Lung (tissue), 12 donors: Measurements from ENCODE around the gene ZDHHC19. TPM values are rescaled to one million over a fixed set of nuclear protein-coding genes. Genes with fewer than 3 reads are reported as not detected.

Experiments
- ATAC-seq: fragments of 200-7000 bp; cut with Tn5 transposase; one replicate; pipeline ENCODE4 v1.9.1; 2020; ENCODE audit warnings: moderate number of reproducible peaks; ENCODE audit not compliant: insufficient read depth, low FRiP score
- DNase-seq, 3 donors: peaks; one replicate each; pipeline ENCODE4 v3.0.0-alpha.2; 2013 to 2017
- H3K27ac ChIP-seq, 2 donors: one replicate each; pipeline ENCODE4 v1.5.1; 2013; ENCODE audit warnings: mild to moderate bottlenecking in 2 of 2, moderate library complexity in 2 of 2, control low read depth in 1 of 2, inconsistent platforms in 1 of 2, low read depth in 1 of 2, low read length in 1 of 2
- H3K27me3 ChIP-seq, 3 donors: one replicate each; pipeline ENCODE4 v1.5.1; 2013; ENCODE audit warnings: low read length in 2 of 3; ENCODE audit not compliant: control insufficient read depth in 3 of 3, insufficient read depth in 3 of 3
- H3K36me3 ChIP-seq, 4 donors: one replicate each; pipeline ENCODE4 v1.5.1; 2013; ENCODE audit warnings: low read length in 4 of 4, mild to moderate bottlenecking in 1 of 4, moderate library complexity in 1 of 4; ENCODE audit not compliant: control insufficient read depth in 4 of 4, insufficient read depth in 4 of 4
- H3K4me1 ChIP-seq, 5 donors: one replicate each; pipeline ENCODE4 v1.5.1; 2013; ENCODE audit warnings: low read length in 5 of 5, mild to moderate bottlenecking in 2 of 5, moderate library complexity in 1 of 5; ENCODE audit not compliant: control insufficient read depth in 5 of 5, insufficient read depth in 5 of 5
- H3K4me3 ChIP-seq: one replicate; pipeline ENCODE4 v1.5.1; 2013; ENCODE audit warnings: mild to moderate bottlenecking, control low read depth, moderate library complexity
- H3K9ac ChIP-seq, 2 donors: one replicate each; pipeline ENCODE4 v1.5.1; 2013; ENCODE audit warnings: low read length in 2 of 2, control low read depth in 1 of 2; ENCODE audit not compliant: insufficient read depth in 1 of 2
- H3K9me3 ChIP-seq, 4 donors: one replicate each; pipeline ENCODE4 v1.5.1; 2013; ENCODE audit warnings: low read length in 3 of 4, mild to moderate bottlenecking in 1 of 4, moderate library complexity in 1 of 4; ENCODE audit not compliant: control insufficient read depth in 4 of 4, insufficient read depth in 3 of 4
- CTCF ChIP-seq: IDR thresholded peaks from 2 replicates; pipeline ENCODE4 v1.5.1; 2012; ENCODE audit warnings: mild to moderate bottlenecking; ENCODE audit errors: control extremely low read depth, extremely low read depth
- WGBS, 2 donors: extraction: QIAGEN DNeasy Blood & Tissue Kit; methylation state at CpG; one replicate each; pipeline ENCODE4 v1.1.7; 2013; 5-methylcytosine and 5-hydroxymethylcytosine counted together
- polyA plus RNA-seq, 2 donors: library from polyadenylated mRNA; stranded (reverse); fragments of 200-250 nt; gene quantifications; one replicate each; pipeline ENCODE4 v1.2.1, GENCODE V29; 2013
- total RNA-seq, 2 donors: library from RNA; depleted of rRNA in 1 of 2; stranded (reverse); fragments of >200 nt in 1 of 2; gene quantifications; one replicate each; pipeline ENCODE4 v1.2.1, GENCODE V29; 2014 to 2021
- donor health status: control.
- donor health status: control.
- donor health status: Bipolar disorder and iron deficiency.
- donor health status: healthy.
- donor health status: DM: yes; HTN: yes; CAD: no.

Gene ZDHHC19
- total and polyA plus RNA-seq, 4 donors: 1.1 to 18.9 (median 4.0) TPM

GRCh38 chr3:196179380-196180308 is 31.6 kb downstream of the ZDHHC19 start:
- Histone ChIP-seq H3K9ac (no peak overlapping the region), H3K4me3 (no peak overlapping the region), H3K36me3 (no peaks in the 10 kb centered on the region), H3K9me3 (no peaks in the 10 kb centered on the region), H3K4me1 (peaks cover 0 to 4% (median 0%) of the 10 kb centered on the region in 5 donors), H3K27ac (peak overlapping the region in 1 of 2 donors; percentile 54), H3K27me3 (no peaks in the 10 kb centered on the region)
- peak; percentile 79 for ATAC-seq
- 27 to 45% methylated on average over 24 of the region's 24 CpGs for WGBS, 2 donors
- TF ChIP-seq CTCF: no peak
- DNase-seq: no peak

- H3K36me3 ChIP-seq: no peaks in the 10 kb centered on the region
- WGBS, 2 donors: 76 to 80% methylated on average over 6 of the region's 6 CpGs
- ATAC-seq: no peak
- no peak for TF ChIP-seq CTCF
- no peaks in the 10 kb centered on the region for H3K27me3 ChIP-seq
- H3K4me1 ChIP-seq: peaks cover 0 to 4% (median 0%) of the 10 kb centered on the region in 5 donors
- no peak overlapping the region for H3K4me3 ChIP-seq
- DNase-seq: no peak
- no peak overlapping the region for H3K27ac ChIP-seq
- H3K9ac ChIP-seq: no peak overlapping the region
- H3K9me3 ChIP-seq: no peaks in the 10 kb centered on the region
Measured at GRCh38 chr3:196178993-196179379, 32.2 kb downstream of the ZDHHC19 start.

GRCh38 chr3:196177967-196178366 is 33.2 kb downstream of the ZDHHC19 start:
- no peak overlapping the region for H3K9ac ChIP-seq
- no peak overlapping the region for H3K27ac ChIP-seq
- H3K27me3 ChIP-seq: no peaks in the 10 kb centered on the region
- H3K4me3 ChIP-seq: no peak overlapping the region
- 34 to 71% methylated on average over 4 of the region's 4 CpGs for WGBS, 2 donors
- no peaks in the 10 kb centered on the region for H3K9me3 ChIP-seq
- H3K4me1 ChIP-seq: peaks cover 0 to 4% (median 0%) of the 10 kb centered on the region in 5 donors
- no peak for DNase-seq
- H3K36me3 ChIP-seq: no peaks in the 10 kb centered on the region
- no peak for TF ChIP-seq CTCF
- no peak for ATAC-seq
